Coronary artery (tissue), 2 donors: ENCODE data around the gene RPL12.

Experiments
- DNase-seq: peaks from one replicate; pipeline ENCODE4 v3.0.0-alpha.2; 2017; ENCODE audit warnings: low spot score
- H3K27ac ChIP-seq, 2 donors: fragments of 200-600 bp; sonication (generic); one replicate each; pipeline ENCODE4 v1.5.1; 2016 to 2019
- H3K4me3 ChIP-seq: fragments of 200-600 bp; sonication (generic); 2 replicates; pipeline ENCODE4 v1.5.1; 2016; ENCODE audit warnings: mild to moderate bottlenecking, moderate library complexity
- CTCF ChIP-seq: fragments of 200-600 bp; sonication (generic); IDR thresholded peaks from one replicate; pipeline ENCODE4 v1.5.1; 2019; ENCODE audit warnings: antibody characterized with exemption

The RPL12 gene

GRCh38 chr9:127407492-127407843 is 43.7 kb downstream of the RPL12 start:
- no peak for DNase-seq
- H3K27ac ChIP-seq, result no peak overlapping the region

GRCh38 chr9:127406799-127407491 is 44.3 kb downstream of the RPL12 start:
- H3K27ac ChIP-seq, result no peak overlapping the region
- no peak for TF ChIP-seq CTCF
- no peak for DNase-seq
- H3K4me3 ChIP-seq, result no peak overlapping the region

More at GRCh38 chr9:127407492-127407843, 43.7 kb downstream of the RPL12 start:
- no peak overlapping the region for H3K4me3 ChIP-seq
- TF ChIP-seq CTCF, result no peak

GRCh38 chr9:127405344-127406125 is 45.7 kb downstream of the RPL12 start:
- Histone ChIP-seq H3K27ac (no peak overlapping the region), H3K4me3 (no peak overlapping the region)
- TF ChIP-seq CTCF, result no peak
- no peak for DNase-seq

GRCh38 chr9:127404631-127405030 is 46.6 kb downstream of the RPL12 start:
- DNase-seq, result no peak
- Histone ChIP-seq H3K4me3 (no peak overlapping the region), H3K27ac (no peak overlapping the region)
- no peak for TF ChIP-seq CTCF

- DNase-seq, result no peak
- no peak overlapping the region for H3K27ac ChIP-seq
- no peak overlapping the region for H3K4me3 ChIP-seq
- no peak for TF ChIP-seq CTCF
Measured at GRCh38 chr9:127403507-127404192, 47.6 kb downstream of the RPL12 start.

GRCh38 chr9:127402401-127403090 is 48.7 kb downstream of the RPL12 start:
- no peak for DNase-seq
- no peak overlapping the region for H3K4me3 ChIP-seq
- TF ChIP-seq CTCF, result no peak
- no peak overlapping the region for H3K27ac ChIP-seq
